Activated CD8-positive, alpha-beta memory T cell treated with anti-CD3 and anti-CD28 coated beads, Interleukin-2, amount 50 U/mL, for 1 hour (primary cell): ENCODE data around the gene FAM149B1.
A peak's percentile ranks its signal among the peaks of the same experiment; 100 is the strongest.
"Not testable (repeated sequence)": the region's sequence is repeated elsewhere in the genome, so short reads cannot be mapped to it uniquely, and the experiment has no call there.

Experiments used
- DNase-seq: peaks from one replicate; pipeline ENCODE4 v3.0.0-alpha.2; 2020; ENCODE audit errors: extremely low read depth

FAM149B1 gene

DNA sequence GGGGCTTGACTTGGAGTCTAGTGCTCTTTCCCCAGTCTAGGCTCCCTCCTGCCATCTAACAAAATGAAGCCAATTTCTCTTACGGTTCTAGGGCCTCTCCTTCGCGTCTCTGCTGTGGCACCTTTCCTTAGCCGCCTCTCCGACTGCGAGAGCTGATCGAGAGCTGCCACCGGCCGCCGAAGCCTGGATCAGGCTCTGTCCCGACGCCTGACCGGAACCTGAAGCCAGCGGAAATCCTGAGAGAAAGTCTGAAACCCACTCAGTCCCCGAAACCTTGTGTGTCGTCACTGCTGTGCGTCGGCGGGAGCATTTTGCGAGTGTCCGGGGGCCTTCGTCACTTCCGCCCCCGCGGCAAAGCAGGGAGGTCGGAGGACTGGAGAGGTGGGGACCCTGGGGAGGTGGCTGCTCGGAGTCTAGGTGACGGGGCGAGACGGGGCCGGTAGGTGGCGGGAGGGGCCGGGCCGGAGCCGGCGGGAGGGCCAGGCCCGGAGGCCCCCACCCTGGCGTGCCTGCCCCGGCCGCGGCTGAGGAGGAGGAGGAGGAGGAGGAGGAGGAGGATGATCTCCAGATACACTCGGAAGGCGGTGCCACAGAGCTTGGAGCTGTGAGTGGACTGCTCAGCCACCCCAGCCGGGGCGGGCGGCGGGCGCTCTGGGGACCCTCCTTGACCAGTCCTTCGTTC is at the start of gene FAM149B1, which contains the start of gene ECD:
Gene FAM149B1, plus strand, starts transcription at position 337 of the 682 bp plus-strand sequence. Its CDS starts 221 bp downstream, at position 558.
Gene ECD, minus strand, starts transcription at position 226 of the 682 bp plus-strand sequence. CDS start 4,071 bp downstream, outside the sequence.
- peak; percentile 69 for DNase-seq

DNA sequence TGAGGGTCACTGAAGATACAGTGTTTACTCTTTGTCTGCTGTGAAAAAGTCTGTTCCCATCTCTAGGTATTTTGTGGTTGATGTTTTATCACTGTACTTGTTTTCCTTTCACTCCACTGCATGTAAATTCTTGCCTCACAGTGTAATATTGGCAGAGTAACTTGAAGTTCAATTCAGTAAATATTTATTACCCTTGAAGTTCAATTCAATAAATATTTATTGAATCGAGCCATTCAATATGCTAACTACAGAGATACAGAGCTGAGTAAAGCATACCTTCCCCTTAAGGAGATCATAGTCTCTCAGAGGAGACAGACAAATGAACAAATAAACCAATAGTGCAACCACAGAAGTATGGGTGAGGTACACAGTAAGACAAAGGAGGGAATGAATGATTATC is 48.5 kb upstream of the FAM149B1 start:
- DNase-seq: no peak

DNA sequence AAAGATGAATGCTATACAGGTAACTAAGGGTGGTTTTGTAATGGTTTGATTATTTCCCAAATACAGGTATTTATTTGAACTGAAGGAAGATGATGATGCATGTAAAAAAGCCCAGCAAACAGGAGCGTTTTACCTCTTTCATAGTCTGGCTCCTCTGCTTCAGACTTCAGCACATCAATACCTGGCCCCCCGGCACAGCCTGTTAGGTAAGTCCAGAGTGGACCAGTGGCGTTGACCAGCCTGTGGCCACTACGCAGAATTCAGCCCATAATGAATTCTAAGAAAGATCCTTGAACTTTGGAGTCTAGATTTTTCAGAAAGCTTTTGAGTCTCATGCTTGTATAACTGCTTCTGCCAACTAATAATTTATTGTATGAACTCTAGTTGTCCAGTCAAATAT is 48.0 kb upstream of the FAM149B1 start:
- no peak for DNase-seq

DNA sequence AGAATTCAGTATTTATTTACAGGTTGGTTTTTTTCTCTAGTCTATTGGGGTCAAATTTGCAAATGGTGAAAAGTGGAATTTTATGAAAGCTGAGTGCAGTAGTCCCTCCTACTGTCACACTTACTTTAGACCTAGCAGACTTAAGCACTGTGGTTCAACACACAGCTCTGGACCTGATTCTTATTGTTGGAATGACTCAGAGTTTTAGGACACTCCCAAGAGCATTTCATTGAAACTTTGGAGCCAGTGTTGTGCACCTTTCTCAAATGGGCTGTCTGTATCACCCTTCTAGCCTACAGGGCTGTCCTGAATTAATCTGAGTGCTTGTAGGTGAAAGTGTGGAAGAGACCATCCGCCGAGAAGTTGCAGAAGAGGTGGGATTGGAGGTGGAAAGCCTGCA is 41.6 kb upstream of the FAM149B1 start:
- no peak for DNase-seq

DNA sequence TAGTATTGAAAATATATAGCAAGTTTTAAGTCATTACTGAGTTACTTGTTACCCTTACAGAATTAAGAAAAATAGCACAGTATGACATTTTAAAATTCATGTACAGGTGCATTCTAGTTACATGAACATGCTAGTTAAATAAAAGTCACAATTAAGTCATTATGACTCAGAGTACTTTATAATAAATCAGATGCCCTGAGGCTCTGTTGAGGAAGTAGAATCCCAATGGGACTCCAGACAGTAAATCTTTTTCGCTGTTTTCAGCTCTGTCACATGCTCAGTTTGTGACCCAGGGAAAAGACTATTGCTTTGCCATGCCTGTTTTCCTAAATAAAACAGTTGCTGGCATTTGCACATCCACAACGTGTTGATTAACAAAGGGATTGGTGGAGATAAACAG is 36.6 kb upstream of the FAM149B1 start:
- DNase-seq: no peak

DNA sequence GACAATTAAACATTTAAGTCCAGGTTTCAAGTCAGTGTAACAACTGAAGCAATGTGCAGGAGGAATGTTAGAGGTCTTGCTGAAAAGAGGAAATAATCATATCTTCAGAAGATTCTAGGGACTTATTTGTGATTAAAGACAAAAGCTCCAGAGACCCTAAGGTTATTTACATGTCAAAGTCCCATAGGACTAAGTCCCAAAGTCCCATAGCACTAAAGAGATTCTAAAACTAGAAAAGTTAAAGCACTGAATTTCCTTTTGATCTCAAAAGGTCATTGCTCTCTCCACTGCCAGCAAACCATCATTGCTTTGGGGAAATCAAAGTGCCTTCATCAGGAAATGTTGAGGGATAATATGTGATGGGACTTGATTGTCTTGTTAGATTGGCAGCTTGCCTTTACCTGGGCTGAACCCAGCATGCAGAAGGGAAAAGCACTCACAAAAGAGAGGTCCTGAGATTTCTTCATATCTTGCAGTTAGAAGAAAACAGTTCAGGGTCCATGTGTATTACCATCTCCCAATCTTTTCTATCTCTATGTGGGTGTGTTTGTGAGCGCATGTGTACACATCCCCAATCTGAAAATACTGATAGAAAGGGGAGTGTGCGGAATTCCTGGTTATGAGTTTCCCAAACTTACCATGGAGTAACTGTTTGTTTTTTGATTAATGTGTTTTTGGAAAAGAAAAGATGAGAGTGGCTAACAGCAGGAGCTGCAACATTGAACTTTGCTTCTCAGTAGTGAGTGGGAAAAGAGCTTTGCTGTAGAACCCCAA is 35.8 kb upstream of the FAM149B1 start:
- DNase-seq: no peak

DNA sequence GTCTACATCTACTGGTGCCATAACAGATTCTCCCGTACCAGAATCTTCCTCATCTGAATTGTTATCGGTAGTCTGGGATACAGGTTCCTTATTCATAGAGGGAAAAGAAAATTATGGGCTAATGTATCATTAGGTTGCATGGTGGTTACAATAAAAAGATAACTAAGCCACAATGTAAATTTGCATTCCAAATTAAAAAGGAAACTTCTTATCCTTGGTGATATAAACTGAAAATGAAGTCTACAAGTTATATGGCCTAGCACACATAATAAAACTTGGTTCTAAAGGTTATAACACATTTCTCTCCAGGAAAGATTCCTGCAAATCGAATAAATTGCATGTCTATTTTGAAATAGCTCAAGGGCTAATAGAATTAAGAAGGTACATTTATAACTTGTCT is 33.2 kb upstream of the FAM149B1 start:
- DNase-seq: no peak

DNA sequence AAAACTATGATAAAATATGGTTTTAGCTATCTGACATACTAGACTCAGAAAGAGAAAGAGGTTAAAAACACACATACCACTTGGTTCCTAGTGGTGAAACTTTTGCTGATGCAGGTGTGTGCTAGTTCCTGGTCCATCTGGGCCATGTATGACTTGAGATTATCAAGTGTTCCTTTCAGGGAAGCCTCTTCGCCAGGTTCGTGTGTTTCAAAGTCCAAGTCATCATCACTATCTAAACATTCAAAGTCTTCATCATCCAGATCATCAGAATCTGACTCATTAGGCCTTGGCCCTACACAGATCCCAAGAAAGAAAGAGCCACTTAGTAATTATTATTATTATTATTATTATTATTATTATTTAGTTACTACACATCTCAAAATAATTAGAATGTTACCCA is 31.3 kb upstream of the FAM149B1 start:
- DNase-seq: no peak

DNA sequence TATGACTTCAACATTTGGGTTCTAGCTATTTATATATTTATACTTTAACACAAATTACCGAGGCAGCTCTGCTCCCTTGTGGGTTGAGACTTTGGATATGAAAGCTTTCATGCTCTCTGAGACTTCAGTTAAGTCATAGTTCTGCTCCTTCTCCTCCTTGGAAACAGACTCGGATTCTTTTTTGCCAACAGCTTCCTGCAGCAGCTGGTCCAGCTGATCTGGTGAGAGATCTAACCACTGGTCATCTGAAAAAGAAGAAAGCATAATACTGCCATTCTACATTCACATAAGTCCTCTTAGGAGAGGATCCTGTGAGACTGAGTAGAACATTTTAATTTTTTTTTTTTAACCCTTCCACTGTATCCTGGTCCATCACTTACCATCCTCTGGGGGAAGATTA is 28.7 kb upstream of the FAM149B1 start:
- no peak for DNase-seq

DNA sequence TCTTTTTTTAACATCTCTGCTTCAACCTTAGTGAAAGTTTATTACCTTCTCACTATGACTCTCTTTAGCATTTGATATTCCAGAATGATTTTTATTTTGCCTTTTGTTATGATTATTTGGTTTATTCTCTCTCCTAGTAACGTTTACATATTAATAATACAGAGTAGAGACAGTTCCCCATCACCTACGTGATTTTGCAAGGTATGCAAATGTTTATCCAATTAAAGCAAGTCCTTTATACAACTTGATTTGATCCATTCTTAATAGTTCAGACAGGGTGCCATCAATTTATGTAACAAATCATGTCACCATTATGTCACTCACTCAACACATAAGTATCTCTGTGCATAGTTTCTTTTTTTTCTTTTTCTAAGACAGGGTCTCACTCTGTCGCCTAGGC is 26.3 kb upstream of the FAM149B1 start:
- DNase-seq: no peak

DNA sequence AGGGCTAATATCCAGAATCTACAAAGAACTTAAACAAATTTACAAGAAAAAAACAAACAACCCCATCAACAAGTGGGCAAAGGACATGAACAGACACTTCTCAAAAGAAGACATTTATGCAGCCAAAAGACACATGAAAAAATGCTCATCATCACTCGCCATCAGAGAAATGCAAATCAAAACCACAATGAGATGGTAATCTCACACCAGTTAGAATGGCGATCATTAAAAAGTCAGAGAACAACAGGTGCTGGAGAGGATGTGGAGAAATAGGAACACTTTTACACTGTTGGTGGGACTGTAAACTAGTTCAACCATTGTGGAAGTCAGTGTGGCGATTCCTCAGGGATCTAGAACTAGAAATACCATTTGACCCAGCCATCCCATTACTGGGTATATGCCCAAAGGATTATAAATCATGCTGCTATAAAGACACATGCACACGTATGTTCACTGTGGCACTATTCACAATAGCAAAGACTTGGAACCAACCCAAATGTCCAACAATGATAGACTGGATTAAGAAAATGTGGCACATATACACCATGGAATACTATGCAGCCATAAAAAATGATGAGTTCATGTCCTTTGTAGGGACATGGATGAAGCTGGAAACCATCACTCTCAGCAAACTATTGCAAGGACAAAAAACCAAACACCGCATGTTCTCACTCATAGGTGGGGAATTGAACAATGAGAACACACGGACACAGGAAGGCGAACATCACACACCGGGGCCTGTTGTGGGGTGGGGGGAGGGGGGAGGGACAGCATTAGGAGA is 17.1 kb upstream of the FAM149B1 start:
- DNase-seq: not testable (repeated sequence)

DNA sequence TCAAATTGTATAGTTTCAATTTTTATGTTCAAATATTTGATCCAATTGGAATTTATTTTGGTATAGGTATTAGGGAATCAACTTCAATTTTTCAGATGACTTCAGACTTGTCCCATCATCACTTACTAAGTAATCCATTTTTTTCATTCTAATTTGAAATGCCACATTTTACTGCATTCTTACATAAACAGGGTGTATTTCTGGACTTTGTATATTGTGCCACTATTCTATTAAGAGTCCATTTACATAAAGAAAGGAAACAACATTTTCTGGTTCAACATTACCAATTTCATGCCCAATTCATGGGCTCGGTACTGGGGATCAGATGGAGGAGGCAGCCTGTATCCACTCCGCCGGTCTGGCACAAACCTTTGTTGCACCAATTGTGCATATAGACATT is 15.9 kb upstream of the FAM149B1 start:
- DNase-seq: no peak

DNA sequence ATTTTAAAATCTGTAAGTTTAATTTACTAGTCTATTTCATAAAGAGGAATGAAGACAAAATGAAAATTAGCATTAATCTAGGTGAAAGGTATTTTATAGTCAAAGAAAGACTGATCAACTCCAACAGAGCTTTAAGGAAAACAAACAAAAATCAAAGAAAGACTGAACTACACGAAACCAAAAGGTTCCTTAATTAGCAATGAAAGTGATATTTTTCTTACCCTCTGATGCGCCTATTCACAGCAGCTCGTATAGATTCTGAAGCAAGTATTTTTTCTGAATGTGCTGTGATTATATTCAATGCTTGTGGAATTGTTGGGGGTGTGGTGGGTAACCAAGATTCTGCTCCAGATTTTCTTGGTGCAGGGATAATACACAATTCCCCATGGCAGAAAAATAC is 11.9 kb upstream of the FAM149B1 start:
- DNase-seq: no peak

DNA sequence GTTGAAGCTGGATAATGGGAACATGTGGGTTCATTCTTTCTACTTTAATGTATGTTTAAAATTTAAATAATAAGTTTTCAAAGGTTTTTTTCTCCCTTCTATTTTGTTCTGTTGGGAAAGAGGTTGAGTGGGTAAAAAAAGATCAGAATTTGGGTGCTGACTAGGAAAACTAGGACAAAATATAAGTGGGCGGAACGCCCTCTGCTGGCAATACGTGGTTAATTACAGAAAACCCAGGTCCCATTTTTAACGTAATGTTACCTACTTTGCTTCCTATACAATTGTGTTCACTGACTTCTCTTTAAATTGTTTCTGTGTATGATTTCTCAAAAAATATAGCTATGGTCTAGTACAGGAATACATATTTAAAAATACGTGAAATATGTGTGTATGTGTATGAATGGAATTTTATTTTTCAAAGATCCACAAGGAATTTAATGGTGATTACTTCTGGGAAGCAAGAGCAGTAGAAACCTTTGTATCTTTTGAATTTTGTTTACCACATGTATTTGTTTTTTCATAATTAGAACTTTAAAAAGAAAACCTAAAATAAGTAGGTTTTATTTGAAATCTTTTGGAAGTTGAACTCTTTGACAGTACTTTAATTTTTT is 8.8 kb upstream of the FAM149B1 start:
- peak; percentile 18 for DNase-seq

DNA sequence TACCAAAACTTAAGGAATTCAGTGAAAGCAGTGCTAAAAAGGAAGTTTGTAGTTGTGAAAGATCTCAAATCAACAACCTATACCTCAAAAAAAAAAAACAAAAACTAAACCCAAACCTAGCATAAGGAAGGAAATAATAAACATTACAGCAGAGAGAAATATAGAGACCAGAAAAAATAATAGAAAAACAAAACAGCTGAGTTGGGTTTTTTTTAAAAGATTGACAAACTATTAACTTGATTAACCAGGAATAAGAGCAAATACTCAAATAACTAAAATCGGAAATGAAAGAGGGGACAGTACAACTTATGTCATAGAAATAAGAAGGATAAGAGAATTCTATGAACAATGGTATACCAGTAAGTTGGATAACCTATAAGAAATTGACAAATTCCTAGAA is 6.8 kb upstream of the FAM149B1 start:
- DNase-seq: no peak

DNA sequence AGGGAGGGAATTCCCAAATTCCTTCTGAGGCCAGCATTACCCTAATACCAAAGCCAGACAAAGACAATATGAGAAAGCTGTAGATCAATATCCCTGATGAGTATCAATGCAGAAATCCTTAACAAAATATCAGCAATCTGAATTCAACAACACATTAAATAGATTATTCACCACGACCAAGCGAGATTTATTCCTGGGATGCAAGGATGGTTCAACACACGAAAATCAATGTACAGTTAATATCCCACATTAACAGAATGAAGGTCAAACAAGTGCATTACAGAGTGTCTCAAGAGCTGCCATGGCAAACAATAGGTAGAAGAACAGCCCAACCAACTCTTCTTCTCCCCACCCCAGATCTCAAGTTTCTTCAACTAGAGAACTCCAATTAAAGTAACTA is 6.3 kb upstream of the FAM149B1 start:
- no peak for DNase-seq

DNA sequence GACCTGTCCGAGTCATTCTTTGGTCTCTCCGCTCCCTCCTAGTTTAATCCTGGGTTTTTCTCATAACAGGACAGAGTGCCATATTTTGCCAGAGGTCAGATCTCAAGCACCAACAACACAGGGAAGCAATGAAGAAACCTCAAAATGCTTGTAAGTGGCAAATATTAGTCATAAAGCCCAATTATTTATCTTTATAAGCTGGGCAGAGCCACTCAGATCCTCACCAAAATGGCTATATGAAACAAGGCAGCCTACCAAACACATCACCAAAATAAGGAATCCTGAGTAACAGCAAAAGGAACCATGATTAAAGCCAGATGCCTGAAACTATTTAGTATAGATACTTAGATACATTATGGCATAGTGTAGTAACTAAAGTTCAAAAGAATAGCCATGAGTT is 4.8 kb upstream of the FAM149B1 start:
- no peak for DNase-seq

DNA sequence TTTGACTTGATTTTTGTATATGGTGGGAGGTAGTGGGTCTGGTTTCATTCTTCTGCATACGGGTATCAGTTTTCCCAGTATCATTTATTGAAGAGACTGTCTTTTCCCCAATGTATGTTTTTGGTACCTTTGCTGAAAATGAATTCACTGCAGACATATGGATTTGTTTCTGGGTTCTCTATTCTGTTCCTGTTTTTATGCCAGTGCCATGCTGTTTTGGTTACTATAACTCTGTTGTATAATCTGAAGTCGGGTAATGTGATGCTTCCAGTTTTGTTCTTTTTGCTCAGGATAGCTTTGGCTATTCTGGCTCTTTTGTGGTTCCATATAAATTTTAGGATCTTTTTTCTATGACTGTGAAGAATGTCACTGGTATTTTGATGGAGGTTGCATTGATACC is 947 bp upstream of the FAM149B1 start:
- no peak for DNase-seq

DNA sequence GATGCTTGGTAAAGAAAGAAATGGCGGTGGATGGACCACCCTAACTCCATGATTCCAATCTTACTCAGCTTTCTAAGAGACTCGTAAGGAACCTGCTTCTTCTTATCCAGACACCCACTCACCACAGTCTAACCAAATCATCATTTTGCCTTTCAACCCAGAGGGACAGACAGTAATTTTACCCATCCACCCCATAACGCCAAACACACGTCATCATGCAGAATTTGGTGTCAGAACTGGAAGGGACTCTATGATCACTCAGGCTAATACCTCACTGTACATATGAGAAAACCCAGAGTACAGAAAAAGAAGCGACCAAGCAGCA is 499 bp upstream of the FAM149B1 start:
- DNase-seq: no peak

DNA sequence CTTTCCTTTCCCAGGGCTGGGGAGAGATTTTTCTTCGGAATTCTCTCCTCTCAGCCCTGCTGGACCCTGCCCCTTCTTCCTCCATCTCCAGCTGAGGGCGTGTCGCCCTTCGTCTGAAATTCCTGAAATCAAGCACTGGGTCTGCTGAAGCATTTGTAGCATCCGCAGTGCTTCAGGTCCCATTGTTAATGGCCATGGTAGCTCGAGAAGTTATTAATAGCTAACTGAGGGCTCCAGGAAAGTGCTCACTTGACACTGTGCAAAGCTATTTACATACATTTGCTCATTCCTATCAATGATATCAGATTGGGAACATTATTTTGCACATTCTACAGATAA is 515 bp downstream of the FAM149B1 start:
- no peak for DNase-seq

DNA sequence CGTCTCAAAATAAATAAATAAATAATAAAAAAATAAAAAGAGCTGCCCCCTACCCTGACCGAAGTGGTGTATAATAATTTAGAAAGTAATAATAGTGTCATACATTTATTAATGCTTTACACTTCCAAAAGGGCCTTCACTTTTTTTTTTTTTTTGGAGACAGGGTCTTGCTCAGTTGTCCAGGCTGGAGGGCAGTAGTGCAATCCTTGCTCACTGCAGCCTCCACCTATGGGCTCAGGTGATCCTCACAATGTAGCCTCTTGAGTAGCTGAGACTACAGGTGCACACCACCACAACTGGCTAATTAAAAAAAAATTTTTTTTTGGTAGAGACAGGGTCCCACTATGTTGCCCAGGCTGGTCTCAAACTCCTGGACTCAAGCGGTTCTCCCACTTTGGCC is 1.4 kb downstream of the FAM149B1 start:
- no peak for DNase-seq

DNA sequence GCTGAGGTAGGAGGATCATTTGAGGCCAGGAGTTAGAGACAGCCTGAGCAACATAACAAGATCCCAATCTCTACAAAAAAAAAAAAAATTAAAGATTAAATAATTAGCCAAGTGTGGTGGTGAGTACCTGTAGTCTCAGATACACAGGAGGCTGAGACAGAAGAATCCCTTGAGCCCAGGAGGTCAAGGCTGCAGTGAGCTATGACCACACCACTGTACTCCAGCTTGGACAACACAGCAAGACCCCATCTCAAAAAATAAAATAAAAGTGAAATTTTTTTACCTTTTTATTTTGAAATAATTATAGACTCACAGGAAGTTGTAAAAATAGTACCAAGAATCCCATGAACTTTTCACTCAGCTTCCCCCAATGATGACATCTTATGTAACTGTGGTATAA is 4.9 kb downstream of the FAM149B1 start:
- DNase-seq: no peak
